ENCODE data around the gene GNAS-AS1. TPM values are rescaled to one million over a fixed set of nuclear protein-coding genes. Genes with fewer than 3 reads are reported as not detected.

The GNAS-AS1 gene
- total RNA-seq, 4 donors from 2014 or later, result 0.42 to 0.59 TPM; not detected in 2

DNA sequence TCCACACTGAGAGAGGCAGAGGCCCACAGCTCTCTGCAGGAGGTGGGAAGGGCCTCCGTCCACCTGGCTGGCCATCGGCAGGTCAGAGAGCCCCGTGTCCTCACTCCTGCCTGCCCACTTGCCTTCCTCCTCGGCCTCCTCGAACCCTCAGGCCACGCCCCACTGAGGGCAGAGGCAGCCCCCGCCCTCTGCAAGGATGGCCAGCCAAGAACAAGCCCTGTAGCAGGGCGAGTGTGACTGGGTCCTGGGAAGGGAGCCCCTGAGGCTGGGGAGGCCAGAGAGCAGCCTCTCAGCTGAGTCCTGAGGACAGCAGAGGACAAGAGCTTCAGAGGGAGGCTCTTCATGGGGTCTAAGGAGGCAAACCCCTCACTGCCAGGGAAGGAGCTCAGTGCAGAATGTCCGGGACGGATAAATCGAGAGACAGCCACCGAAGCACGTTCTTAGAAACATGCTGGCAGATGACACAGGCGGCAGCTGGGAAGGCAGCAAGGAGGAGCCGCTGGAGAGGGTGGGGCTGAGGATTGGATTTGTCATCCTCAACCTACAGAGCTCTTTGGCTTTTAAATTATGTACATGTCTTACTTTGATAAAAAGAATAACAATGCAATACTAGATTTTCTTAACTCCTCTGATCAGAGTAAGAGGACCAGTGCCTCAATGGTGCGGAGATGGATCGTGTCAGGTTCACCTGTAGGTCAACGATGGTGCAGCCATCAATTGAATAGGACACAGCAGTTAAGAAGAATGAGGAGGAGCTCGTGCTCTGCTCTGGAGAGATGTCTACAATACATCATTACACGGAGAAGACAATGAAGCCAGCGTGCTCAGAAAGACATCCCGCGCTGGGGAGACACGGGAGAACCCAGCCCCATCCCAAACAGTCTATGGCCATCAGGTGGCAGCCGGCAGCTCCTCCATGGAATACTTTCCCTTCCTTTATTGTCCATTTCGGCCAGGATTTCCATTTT is 53.0 kb downstream of the GNAS-AS1 start:
- H3K4me3 ChIP-seq, result no peak overlapping the region
- H3K27ac ChIP-seq, result no peak overlapping the region
- H3K27me3 ChIP-seq, result peaks cover 0 to 21% of the 10 kb centered on the region in 2 donors
- no peaks in the 10 kb centered on the region for H3K4me1 ChIP-seq
- no peak for DNase-seq (ENCODE audit: low spot score in 2 of 2)
- TF ChIP-seq, protein P1, sequence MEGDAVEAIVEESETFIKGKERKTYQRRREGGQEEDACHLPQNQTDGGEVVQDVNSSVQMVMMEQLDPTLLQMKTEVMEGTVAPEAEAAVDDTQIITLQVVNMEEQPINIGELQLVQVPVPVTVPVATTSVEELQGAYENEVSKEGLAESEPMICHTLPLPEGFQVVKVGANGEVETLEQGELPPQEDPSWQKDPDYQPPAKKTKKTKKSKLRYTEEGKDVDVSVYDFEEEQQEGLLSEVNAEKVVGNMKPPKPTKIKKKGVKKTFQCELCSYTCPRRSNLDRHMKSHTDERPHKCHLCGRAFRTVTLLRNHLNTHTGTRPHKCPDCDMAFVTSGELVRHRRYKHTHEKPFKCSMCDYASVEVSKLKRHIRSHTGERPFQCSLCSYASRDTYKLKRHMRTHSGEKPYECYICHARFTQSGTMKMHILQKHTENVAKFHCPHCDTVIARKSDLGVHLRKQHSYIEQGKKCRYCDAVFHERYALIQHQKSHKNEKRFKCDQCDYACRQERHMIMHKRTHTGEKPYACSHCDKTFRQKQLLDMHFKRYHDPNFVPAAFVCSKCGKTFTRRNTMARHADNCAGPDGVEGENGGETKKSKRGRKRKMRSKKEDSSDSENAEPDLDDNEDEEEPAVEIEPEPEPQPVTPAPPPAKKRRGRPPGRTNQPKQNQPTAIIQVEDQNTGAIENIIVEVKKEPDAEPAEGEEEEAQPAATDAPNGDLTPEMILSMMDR (IDR thresholded peaks at IDR 0.05), result no peak
- TF ChIP-seq POLR2A (IDR thresholded peaks at IDR 0.05) (no peak), EP300 (IDR thresholded peaks at IDR 0.05) (no peak)
- WGBS, 2 donors, result 81 to 84% methylated on average over 23 to 26 of the region's 26 CpGs
- no peaks in the 10 kb centered on the region for H3K9me3 ChIP-seq
- no peaks in the 10 kb centered on the region for H3K36me3 ChIP-seq

DNA sequence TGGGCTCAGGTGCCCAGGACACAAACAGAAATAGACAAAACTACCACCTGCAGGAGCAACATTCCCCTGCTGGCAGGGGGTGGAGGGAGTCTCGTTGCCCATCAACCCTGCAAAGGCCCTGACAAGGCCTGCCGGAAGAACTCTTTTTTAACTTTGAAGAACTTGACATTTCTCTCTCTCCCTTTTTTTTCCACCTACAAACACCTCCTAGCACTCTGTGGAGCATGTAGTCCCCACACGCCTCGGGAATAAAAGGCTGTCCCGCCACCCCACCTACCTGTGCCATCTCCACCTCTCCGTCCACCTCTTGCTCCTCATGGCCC is 54.8 kb downstream of the GNAS-AS1 start:
- no peak for DNase-seq (ENCODE audit: low spot score in 2 of 2)
- H3K4me1 ChIP-seq, result no peaks in the 10 kb centered on the region
- no peaks in the 10 kb centered on the region for H3K36me3 ChIP-seq
- WGBS, 2 donors, result 95% methylated on average over 6 of the region's 6 CpGs
- no peak for TF ChIP-seq EP300 (IDR thresholded peaks at IDR 0.05)
- no peak for TF ChIP-seq POLR2A (IDR thresholded peaks at IDR 0.05)
- TF ChIP-seq, protein P1 (IDR thresholded peaks at IDR 0.05), result no peak
- peaks cover 0 to 16% of the 10 kb centered on the region in 2 donors for H3K27me3 ChIP-seq
- no peak overlapping the region for H3K4me3 ChIP-seq
- H3K27ac ChIP-seq, result no peak overlapping the region
- no peaks in the 10 kb centered on the region for H3K9me3 ChIP-seq

DNA sequence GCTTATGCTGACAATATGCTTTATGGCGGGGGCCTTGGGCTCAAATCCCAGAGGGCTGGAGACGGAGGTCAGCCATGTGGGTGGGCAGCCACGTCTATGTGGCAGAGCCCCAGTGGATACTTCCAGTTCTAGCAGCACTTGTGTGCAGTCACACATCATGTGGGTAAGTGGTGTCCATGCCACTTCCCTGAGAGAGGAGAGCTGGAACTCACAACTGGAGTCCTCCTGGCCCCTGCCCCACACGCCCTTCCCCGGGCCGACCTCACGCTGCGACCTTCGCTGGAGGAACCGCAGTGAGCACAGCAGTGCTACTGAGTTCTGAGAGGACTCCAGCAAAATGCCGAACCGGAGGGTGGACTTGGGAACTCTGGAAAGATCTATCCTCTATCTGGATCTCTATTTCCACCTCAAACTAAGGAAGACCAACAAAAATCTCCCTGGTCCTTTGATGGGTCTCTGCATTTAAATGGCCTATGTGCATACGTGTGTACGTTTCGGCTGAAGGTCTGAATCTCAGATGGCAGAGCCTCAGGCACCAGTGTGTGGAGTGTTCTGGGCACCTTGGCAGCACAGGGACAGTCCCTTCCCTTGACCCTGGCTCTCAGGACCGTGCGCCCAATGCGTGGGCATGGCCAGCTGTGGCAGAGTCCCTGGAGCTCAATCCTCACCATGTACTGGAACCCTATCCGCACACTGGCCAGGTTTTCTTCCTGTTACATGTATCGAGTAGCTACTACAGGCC is 55.4 kb downstream of the GNAS-AS1 start:
- no peak overlapping the region for H3K27ac ChIP-seq
- TF ChIP-seq, protein P1 (IDR thresholded peaks at IDR 0.05), result no peak
- TF ChIP-seq EP300 (IDR thresholded peaks at IDR 0.05) (no peak), POLR2A (IDR thresholded peaks at IDR 0.05) (no peak)
- peaks cover 0 to 20% of the 10 kb centered on the region in 2 donors for H3K27me3 ChIP-seq
- no peaks in the 10 kb centered on the region for H3K36me3 ChIP-seq
- H3K4me3 ChIP-seq, result no peak overlapping the region
- H3K4me1 ChIP-seq, result no peaks in the 10 kb centered on the region
- 74 to 80% methylated on average over 14 to 19 of the region's 20 CpGs for WGBS, 2 donors
- no peaks in the 10 kb centered on the region for H3K9me3 ChIP-seq
- DNase-seq (ENCODE audit: low spot score in 2 of 2), result no peak

DNA sequence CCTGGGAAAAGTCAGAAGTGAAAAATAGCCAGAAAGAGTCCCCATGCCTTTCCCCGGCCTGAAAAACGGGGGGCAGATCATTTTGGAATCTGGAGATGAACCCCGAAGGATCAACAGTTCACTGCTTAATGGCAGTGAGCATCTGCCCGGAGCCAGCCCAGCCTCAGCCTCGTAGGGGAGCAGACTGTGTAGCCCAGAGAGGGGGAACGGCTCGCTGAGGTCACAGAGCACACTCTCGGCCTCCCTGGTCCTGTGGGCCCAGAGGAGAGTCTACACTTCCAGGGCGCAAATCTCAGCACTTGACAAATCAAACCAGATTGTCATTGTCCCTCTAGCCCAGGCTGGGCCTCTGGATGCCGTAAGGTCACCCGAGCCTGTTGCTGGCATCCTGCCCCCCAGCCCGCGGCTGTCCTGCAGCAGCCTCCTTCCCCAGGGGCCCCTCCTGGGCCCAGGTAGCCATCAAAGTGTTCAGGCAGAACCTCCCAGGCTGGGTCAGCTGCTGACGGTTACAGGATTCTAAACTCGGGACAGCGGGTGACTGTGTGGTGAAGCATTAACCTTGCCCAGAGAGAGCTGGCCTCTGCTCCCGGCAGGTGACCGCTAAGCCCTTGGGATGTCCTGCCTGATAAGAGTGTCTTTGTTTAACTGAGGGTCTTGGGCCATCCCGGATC is 56.1 kb downstream of the GNAS-AS1 start:
- TF ChIP-seq EP300 (IDR thresholded peaks at IDR 0.05), result no peak
- TF ChIP-seq POLR2A (IDR thresholded peaks at IDR 0.05), result no peak
- TF ChIP-seq, protein P1 (IDR thresholded peaks at IDR 0.05), result no peak
- DNase-seq (ENCODE audit: low spot score in 2 of 2), result no peak
- no peaks in the 10 kb centered on the region for H3K9me3 ChIP-seq
- no peak overlapping the region for H3K27ac ChIP-seq
- H3K36me3 ChIP-seq, result no peaks in the 10 kb centered on the region
- WGBS, 2 donors, result 57 to 60% methylated on average over 16 to 17 of the region's 19 CpGs
- no peaks in the 10 kb centered on the region for H3K4me1 ChIP-seq
- peaks cover 0 to 20% of the 10 kb centered on the region in 2 donors for H3K27me3 ChIP-seq
- H3K4me3 ChIP-seq, result no peak overlapping the region
